ENCODE results near the gene MYEF2.

The MYEF2 gene

DNA sequence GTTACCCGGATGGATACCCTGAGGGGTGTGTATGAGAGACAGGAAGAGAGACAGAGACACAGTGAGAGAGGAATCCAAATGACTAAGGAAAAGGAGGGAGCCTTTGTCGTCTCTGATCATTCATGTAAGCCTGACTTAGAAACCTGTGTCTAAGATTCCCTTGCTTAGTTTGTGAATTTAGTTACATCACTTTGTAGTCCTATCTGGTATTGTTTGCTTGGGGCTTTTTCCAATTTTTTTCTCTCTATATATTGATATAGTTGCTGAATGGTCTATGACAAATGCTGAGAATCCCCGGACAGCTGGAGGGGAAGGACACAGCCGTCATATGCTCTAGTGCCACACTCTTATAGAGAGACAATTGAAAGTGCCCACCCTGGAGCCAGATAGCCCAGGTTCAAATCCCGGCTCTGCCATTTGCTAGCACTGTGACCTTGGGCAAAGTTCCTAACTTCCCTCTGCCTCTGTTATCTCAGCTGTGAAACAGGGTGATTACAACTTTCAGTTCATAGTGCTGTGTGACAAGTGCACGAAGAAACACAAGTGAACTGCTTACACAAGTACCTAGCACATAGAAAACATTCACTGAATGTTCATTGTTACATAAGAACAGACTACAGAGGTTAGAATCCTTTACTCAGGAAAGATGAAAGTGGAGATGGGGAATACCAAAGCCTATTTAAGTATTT is 51.3 kb downstream of the MYEF2 start:
- DNase-seq (ENCODE audit: low read depth): no peak

DNA sequence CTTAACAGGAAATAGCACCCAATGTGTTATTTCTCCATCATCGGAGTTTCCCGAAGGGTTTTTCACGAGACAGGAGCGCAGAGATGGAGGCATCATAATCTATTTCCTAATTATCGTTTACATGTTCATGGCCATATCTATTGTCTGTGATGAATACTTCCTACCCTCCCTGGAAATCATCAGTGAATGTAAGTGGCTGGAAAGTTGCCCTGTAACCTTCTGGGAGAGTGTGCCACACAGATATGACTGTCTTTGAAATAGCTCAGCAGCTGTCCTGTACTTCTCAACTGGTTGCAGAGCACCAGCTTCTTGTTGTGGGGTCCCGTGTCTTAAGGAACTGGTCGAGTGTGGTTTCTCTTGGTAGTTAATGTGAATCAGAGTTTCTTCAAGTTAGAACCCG is 56.2 kb downstream of the MYEF2 start:
- TF ChIP-seq, protein P1, sequence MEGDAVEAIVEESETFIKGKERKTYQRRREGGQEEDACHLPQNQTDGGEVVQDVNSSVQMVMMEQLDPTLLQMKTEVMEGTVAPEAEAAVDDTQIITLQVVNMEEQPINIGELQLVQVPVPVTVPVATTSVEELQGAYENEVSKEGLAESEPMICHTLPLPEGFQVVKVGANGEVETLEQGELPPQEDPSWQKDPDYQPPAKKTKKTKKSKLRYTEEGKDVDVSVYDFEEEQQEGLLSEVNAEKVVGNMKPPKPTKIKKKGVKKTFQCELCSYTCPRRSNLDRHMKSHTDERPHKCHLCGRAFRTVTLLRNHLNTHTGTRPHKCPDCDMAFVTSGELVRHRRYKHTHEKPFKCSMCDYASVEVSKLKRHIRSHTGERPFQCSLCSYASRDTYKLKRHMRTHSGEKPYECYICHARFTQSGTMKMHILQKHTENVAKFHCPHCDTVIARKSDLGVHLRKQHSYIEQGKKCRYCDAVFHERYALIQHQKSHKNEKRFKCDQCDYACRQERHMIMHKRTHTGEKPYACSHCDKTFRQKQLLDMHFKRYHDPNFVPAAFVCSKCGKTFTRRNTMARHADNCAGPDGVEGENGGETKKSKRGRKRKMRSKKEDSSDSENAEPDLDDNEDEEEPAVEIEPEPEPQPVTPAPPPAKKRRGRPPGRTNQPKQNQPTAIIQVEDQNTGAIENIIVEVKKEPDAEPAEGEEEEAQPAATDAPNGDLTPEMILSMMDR (IDR thresholded peaks at IDR 0.05; ENCODE audit: low read length, missing control alignments): no peak
- DNase-seq (ENCODE audit: low read depth): no peak
- no peak overlapping the region for H3K4me3 ChIP-seq (replicated peaks; ENCODE audit: low read depth, low read length)

More for the DNA sequence above, 51.3 kb downstream of the MYEF2 start:
- TF ChIP-seq, protein P1 (IDR thresholded peaks at IDR 0.05; ENCODE audit: low read length, missing control alignments): no peak
- no peak overlapping the region for H3K4me3 ChIP-seq (replicated peaks; ENCODE audit: low read depth, low read length)

DNA sequence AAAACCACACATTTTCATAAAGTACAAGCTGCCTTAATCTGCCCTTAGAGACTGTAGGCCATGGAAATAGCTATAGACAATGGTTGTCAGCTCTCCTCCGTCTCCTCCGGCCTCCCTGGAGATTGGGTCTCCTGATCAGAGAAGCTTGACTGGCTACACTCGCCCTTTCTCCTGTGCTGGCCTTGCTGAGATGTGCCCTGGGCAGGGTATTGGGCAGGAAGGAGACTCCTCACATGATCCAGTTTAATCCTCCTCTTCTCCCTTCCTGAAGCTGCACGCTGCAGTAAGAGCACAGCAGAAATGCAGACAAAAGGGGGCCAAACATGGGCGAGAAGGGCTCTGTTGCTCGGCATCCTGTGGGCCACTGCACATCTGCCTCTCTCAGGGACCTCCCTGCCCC is 57.4 kb downstream of the MYEF2 start, which contains the start of gene SLC24A5:
TSS of gene SLC24A5 (plus strand) at position 246 of the 400 bp plus-strand sequence. CDS start at position 301, 55 bp downstream.
- DNase-seq (ENCODE audit: low read depth): no peak
- TF ChIP-seq, protein P1 (IDR thresholded peaks at IDR 0.05; ENCODE audit: low read length, missing control alignments): no peak

DNA sequence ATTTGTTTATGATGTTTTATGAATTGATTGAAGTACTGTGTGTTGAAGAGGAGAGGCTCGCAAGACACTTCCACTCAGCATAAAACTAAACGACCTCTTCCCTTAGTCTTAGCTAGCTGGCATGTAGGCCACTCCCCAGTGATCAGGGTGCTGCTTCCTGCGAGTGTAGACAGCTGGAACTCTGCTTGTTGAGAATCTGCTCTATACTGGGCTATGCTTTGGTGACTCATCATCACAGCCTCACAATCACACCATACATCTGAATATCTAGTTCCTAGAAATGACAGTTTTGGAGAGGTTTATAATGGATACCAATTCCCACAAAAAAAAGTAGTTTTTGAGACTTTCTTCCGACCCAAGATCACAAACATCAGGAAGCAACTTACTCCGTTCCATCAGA is 58.8 kb downstream of the MYEF2 start:
- no peak overlapping the region for H3K4me3 ChIP-seq (replicated peaks; ENCODE audit: low read depth, low read length)
- no peak for DNase-seq (ENCODE audit: low read depth)
- TF ChIP-seq, protein P1 (IDR thresholded peaks at IDR 0.05; ENCODE audit: low read length, missing control alignments): no peak

More for the DNA sequence above, 57.4 kb downstream of the MYEF2 start, which contains the start of gene SLC24A5:
- no peak within 1 kb of the TSS for H3K4me3 ChIP-seq (replicated peaks; ENCODE audit: low read depth, low read length)

DNA sequence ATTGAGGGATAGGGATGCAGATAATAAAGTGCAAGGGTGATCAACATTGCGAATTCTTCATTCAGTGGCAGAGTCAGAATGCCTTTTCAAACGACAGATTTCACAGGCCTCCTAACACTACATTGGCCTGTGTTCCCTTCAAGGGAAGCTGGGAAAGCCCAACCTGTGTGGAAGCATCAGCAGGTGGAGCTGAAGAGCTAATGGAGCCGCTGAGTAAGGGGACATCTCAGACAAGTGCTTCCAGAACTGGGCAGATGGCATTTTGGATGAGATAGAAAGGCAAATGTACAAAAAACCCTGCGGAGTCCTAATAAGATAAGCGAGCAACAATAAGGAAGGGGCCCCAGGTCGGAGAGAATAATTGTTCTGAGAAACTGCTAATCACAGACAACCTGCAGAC is 65.9 kb downstream of the MYEF2 start:
- peak; percentile 39 for DNase-seq (ENCODE audit: low read depth)
- no peak overlapping the region for H3K4me3 ChIP-seq (replicated peaks; ENCODE audit: low read depth, low read length)
- TF ChIP-seq, protein P1 (IDR thresholded peaks at IDR 0.05; ENCODE audit: low read length, missing control alignments): peak; percentile 51

DNA sequence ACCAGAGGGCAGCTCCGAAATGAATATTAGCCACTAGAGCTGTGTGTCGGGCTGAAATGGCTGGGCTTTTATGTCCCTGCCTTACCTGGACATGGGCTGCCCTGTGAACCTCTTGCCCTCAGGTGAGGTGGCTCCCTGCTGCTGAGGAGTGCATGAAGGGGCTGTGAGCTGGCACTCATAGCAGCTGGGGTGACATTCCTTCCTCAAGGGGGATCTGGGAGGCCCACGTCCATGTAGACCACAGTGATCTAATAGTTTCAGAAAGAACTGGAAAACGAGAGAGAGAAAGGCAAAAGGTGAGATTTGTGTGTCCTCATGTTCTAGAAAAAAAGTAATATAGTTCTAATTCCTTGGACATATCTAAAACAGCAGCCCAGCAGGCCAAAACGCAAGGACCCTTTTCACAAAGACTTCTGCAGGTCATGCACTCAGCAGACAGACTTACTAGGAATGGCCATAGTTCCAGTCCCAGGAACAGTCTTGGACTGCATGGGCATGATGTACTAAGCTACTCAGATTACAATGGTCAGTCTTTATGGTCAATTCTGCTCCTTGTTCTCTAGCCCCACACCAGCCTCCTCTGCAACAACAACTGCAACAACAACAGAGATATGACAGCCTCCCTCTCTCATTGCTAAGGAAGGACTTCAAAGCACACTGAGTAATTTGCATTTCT is 68.1 kb downstream of the MYEF2 start:
- TF ChIP-seq, protein P1 (IDR thresholded peaks at IDR 0.05; ENCODE audit: low read length, missing control alignments): no peak
- DNase-seq (ENCODE audit: low read depth): no peak
- H3K4me3 ChIP-seq (replicated peaks; ENCODE audit: low read depth, low read length): no peak overlapping the region
